ENCODE results near the gene CNTNAP2. TPM values are rescaled to one million over a fixed set of nuclear protein-coding genes. Genes with fewer than 3 reads are reported as not detected.

CNTNAP2 gene
- total RNA-seq, 4 donors from 2014 or later: 0.25 to 0.89 (median 0.30) TPM; not detected in 1

- Histone ChIP-seq H3K4me1 (no peaks in the 10 kb centered on the region), H3K4me3 (no peak overlapping the region), H3K36me3 (no peaks in the 10 kb centered on the region), H3K9me3 (no peaks in the 10 kb centered on the region), H3K27me3 (no peaks in the 10 kb centered on the region), H3K27ac (no peak overlapping the region)
- no peak for DNase-seq (ENCODE audit: low spot score in 2 of 2)
- TF ChIP-seq EP300 (IDR thresholded peaks at IDR 0.05) (no peak), POLR2A (IDR thresholded peaks at IDR 0.05) (no peak), POLR2AphosphoS5 (IDR thresholded peaks at IDR 0.05) (no peak), CTCF (IDR thresholded peaks at IDR 0.05) (no peak)
- 82% methylated on average over 1 of the region's 1 CpG for WGBS
Observed at GRCh38 chr7:147069771-147070170, 953.2 kb downstream of the CNTNAP2 start.

- Histone ChIP-seq H3K4me1 (no peaks in the 10 kb centered on the region), H3K9me3 (no peaks in the 10 kb centered on the region), H3K27ac (no peak overlapping the region), H3K36me3 (no peaks in the 10 kb centered on the region), H3K4me3 (no peak overlapping the region), H3K27me3 (no peaks in the 10 kb centered on the region)
- no peak for DNase-seq (ENCODE audit: low spot score in 2 of 2)
- TF ChIP-seq EP300 (IDR thresholded peaks at IDR 0.05) (no peak), POLR2AphosphoS5 (IDR thresholded peaks at IDR 0.05) (no peak), CTCF (IDR thresholded peaks at IDR 0.05) (no peak), POLR2A (IDR thresholded peaks at IDR 0.05) (no peak)
- 86% methylated on average over 1 of the region's 1 CpG for WGBS
Observed at GRCh38 chr7:147070886-147071285, 954.3 kb downstream of the CNTNAP2 start.

GRCh38 chr7:147071536-147071935 is 954.9 kb downstream of the CNTNAP2 start:
- WGBS: 88% methylated on average over 1 of the region's 1 CpG
- Histone ChIP-seq H3K9me3 (no peaks in the 10 kb centered on the region), H3K27me3 (no peaks in the 10 kb centered on the region), H3K4me1 (no peaks in the 10 kb centered on the region), H3K36me3 (no peaks in the 10 kb centered on the region), H3K4me3 (no peak overlapping the region), H3K27ac (no peak overlapping the region)
- no peak for TF ChIP-seq EP300 (IDR thresholded peaks at IDR 0.05)
- no peak for TF ChIP-seq CTCF (IDR thresholded peaks at IDR 0.05)
- no peak for TF ChIP-seq POLR2A (IDR thresholded peaks at IDR 0.05)
- DNase-seq (ENCODE audit: low spot score in 2 of 2): no peak

GRCh38 chr7:147078312-147078711 is 961.7 kb downstream of the CNTNAP2 start:
- H3K4me1 ChIP-seq: no peaks in the 10 kb centered on the region
- no peak overlapping the region for H3K4me3 ChIP-seq
- no peaks in the 10 kb centered on the region for H3K36me3 ChIP-seq
- TF ChIP-seq EP300 (IDR thresholded peaks at IDR 0.05): no peak
- no peak for TF ChIP-seq CTCF (IDR thresholded peaks at IDR 0.05)
- TF ChIP-seq POLR2AphosphoS5 (IDR thresholded peaks at IDR 0.05): no peak
- no peak for TF ChIP-seq POLR2A (IDR thresholded peaks at IDR 0.05)
- no peaks in the 10 kb centered on the region for H3K27me3 ChIP-seq
- no peak for DNase-seq (ENCODE audit: low spot score in 2 of 2)
- H3K9me3 ChIP-seq: no peaks in the 10 kb centered on the region
- H3K27ac ChIP-seq: no peak overlapping the region
- 66% methylated on average over 3 of the region's 3 CpGs for WGBS

- Histone ChIP-seq H3K36me3 (no peaks in the 10 kb centered on the region), H3K4me1 (no peaks in the 10 kb centered on the region), H3K9me3 (no peaks in the 10 kb centered on the region), H3K27me3 (no peaks in the 10 kb centered on the region), H3K4me3 (no peak overlapping the region), H3K27ac (no peak overlapping the region)
- TF ChIP-seq CTCF (IDR thresholded peaks at IDR 0.05) (no peak), POLR2A (IDR thresholded peaks at IDR 0.05) (no peak), POLR2AphosphoS5 (IDR thresholded peaks at IDR 0.05) (no peak), EP300 (IDR thresholded peaks at IDR 0.05) (no peak)
- no peak for DNase-seq (ENCODE audit: low spot score in 2 of 2)
- WGBS: 80% methylated on average over 5 of the region's 5 CpGs
Observed at GRCh38 chr7:147079083-147079482, 962.5 kb downstream of the CNTNAP2 start.

Data from suprapubic skin (tissue), 4 donors.